Adrenal gland (tissue), 12 donors: Measurements from ENCODE around the gene EPHA3. TPM values are rescaled to one million over a fixed set of nuclear protein-coding genes. Genes with fewer than 3 reads are reported as not detected.

ENCODE experiments used
- DNase-seq, 7 donors: peaks; one replicate each; pipeline ENCODE4 v3.0.0-alpha.2; 2019 to 2020
- H3K27ac ChIP-seq, 5 donors: fragments of 200-600 bp; sonication (generic) in 4 of 5; 1 replicate in 3 of 5; 2 replicates in 2 of 5; pipeline versions ENCODE4 v1.5.1 to v1.8.0; 2016 to 2020; ENCODE audit warnings: mild to moderate bottlenecking in 1 of 5
- H3K27me3 ChIP-seq: fragments of 200-600 bp; 2 replicates; pipeline ENCODE4 v1.8.0; 2021
- H3K36me3 ChIP-seq, 2 donors: fragments of 200-600 bp; replicated peaks in 1 of 2; 1 replicate in 1 of 2; 2 replicates in 1 of 2; pipeline versions ENCODE4 v1.5.1 to v1.8.0; 2018 to 2022
- H3K4me1 ChIP-seq, 2 donors: fragments of 200-600 bp; replicated peaks in 1 of 2; 1 replicate in 1 of 2; 2 replicates in 1 of 2; pipeline versions ENCODE4 v1.5.1 to v1.8.0; 2018 to 2021
- H3K4me3 ChIP-seq, 4 donors: fragments of 200-600 bp; sonication (generic) in 3 of 4; one replicate each; pipeline ENCODE4 v1.5.1; 2016 to 2018
- H3K9me3 ChIP-seq, 3 donors: fragments of 200-600 bp; sonication (generic) in 1 of 3; replicated peaks in 1 of 3; 1 replicate in 2 of 3; 2 replicates in 1 of 3; pipeline versions ENCODE4 v1.5.1 to v1.8.0; 2016 to 2021
- POLR2A ChIP-seq, 2 donors: fragments of 450-650 bp; IDR thresholded peaks; one replicate each; pipeline ENCODE4 v1.6.1; 2017; ENCODE audit warnings: antibody characterized with exemption in 2 of 2, mild to moderate bottlenecking in 2 of 2, moderate library complexity in 1 of 2
- WGBS, 4 donors: extraction: QIAGEN DNeasy Blood & Tissue Kit in 2 of 4; methylation state at CpG; one replicate each; pipeline versions ENCODE4 v1.1.5 to v1.1.7; 2013 to 2017; 5-methylcytosine and 5-hydroxymethylcytosine counted together
- intact Hi-C, 2 donors: fragments of 100-400 bp; cut with DNase I; formaldehyde crosslinking; loops; one replicate each; pipeline versions ENCODE4 v1.14.1 to v1.15.0; 2022 to 2023
- polyA plus RNA-seq, 3 donors: library from polyadenylated mRNA; stranded (reverse); fragments of 200-250 nt in 2 of 3; fragments of 350-450 nt in 1 of 3; fragmentation: Illumina TruSeq in 1 of 3; extraction: RNeasy Lipid Tissue Mini Kit (QIAGEN cat#74804) in 1 of 3; gene quantifications; one replicate each; pipeline ENCODE4 v1.2.3, GENCODE V29; 2013 to 2014
- total RNA-seq, 9 donors: library from RNA; depleted of rRNA in 4 of 9; stranded (reverse); fragments of >200 nt in 4 of 9; fragments of 120-200 nt in 1 of 9; fragmentation: NEBNext Ultra II Directional in 1 of 9; extraction: Animal tissue kit (Norgen Biotek cat#: 25700) in 1 of 9; gene quantifications; one replicate each; pipeline versions ENCODE4 v1.1.0 to v1.2.4, GENCODE V29; 2013 to 2023
- TF ChIP-seq, protein P1 (sequence below), 6 experiments: fragments of 450-650 bp in 4 of 6; fragments of 200-600 bp in 2 of 6; sonication (generic) in 1 of 6; IDR thresholded peaks; 1 replicate in 5 of 6; 2 replicates in 1 of 6; pipeline versions ENCODE4 v1.5.1 to v1.8.0; 2016 to 2021; ENCODE audit warnings: antibody characterized with exemption in 6 of 6, mild to moderate bottlenecking in 2 of 6, moderate library complexity in 1 of 6
- donor health status: healthy with polysubstance abuse.
- donor health status: Bipolar disorder and iron deficiency.
- donor health status: DM: yes; HTN: yes; CAD: no.
- donor health status: DM: no; HTN: no; CAD: no.
- donor health status: DM: no; HTN: no; CAD: no.
- donor health status: DM: yes; HTN: yes; CAD: no.

The EPHA3 gene
- total and polyA plus RNA-seq, 12 donors = 0.17 to 5.1 (median 0.48) TPM

DNA sequence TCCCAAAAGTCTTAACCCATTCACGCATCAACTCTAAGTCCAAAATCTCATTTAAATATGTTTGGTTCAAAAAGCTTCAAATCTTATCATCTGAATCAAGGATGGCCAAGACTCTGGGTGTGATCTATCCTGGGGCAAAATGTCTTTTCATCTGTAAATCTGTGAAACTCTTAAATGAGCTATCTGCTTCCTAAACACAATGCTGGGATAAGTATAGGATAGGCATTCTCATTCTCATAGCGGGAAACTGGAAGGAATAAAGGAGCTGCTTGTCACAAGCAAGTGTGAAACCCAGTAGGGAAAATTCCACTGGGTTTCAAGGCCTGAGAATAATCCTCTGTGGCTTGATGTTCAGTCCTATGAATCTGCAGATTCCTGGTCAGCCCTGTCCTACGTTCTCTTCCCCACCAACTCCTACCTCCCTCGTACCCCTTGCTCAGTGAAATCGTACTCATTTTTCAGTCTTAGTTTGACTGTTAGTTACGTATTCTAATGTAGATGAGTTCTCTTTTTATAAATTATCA lies 156.7 kb downstream of the EPHA3 start:
- no peak for DNase-seq
- intact Hi-C loops = no loop called here
- TF ChIP-seq, protein P1, sequence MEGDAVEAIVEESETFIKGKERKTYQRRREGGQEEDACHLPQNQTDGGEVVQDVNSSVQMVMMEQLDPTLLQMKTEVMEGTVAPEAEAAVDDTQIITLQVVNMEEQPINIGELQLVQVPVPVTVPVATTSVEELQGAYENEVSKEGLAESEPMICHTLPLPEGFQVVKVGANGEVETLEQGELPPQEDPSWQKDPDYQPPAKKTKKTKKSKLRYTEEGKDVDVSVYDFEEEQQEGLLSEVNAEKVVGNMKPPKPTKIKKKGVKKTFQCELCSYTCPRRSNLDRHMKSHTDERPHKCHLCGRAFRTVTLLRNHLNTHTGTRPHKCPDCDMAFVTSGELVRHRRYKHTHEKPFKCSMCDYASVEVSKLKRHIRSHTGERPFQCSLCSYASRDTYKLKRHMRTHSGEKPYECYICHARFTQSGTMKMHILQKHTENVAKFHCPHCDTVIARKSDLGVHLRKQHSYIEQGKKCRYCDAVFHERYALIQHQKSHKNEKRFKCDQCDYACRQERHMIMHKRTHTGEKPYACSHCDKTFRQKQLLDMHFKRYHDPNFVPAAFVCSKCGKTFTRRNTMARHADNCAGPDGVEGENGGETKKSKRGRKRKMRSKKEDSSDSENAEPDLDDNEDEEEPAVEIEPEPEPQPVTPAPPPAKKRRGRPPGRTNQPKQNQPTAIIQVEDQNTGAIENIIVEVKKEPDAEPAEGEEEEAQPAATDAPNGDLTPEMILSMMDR (IDR thresholded peaks at IDR 0.05) = no peak
- no peak for TF ChIP-seq POLR2A (IDR thresholded peaks at IDR 0.05)
- Histone ChIP-seq H3K4me3 (no peak overlapping the region), H3K4me1 (no peaks in the 10 kb centered on the region), H3K27me3 (no peaks in the 10 kb centered on the region), H3K9me3 (no peaks in the 10 kb centered on the region), H3K27ac (no peak overlapping the region), H3K36me3 (no peaks in the 10 kb centered on the region)
- WGBS, 4 donors = 67 to 74% (median 69%) methylated on average over 6 of the region's 6 CpGs

DNA sequence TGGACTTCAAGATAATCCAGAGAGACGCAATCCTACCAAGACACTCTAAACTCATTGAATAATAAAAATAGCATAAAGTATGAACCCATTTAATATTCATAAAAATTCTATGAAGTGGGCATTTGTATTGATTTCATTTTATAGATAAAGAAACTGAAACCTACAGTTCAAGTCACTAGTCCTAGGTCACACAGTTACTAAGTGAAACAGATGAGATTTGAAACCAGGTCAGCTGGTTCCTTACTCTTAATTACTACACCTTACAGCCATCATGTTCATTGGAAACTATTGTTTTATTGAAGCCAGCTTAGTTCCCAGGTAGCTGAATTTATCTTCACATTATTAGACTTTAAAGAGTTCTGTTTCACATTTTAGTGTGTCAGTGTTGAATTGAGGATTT lies 158.7 kb downstream of the EPHA3 start:
- DNase-seq = no peak
- TF ChIP-seq, protein P1 (IDR thresholded peaks at IDR 0.05) = no peak
- no peak for TF ChIP-seq POLR2A (IDR thresholded peaks at IDR 0.05)
- Histone ChIP-seq H3K27me3 (no peaks in the 10 kb centered on the region), H3K4me3 (no peak overlapping the region), H3K9me3 (no peaks in the 10 kb centered on the region), H3K27ac (no peak overlapping the region), H3K36me3 (no peaks in the 10 kb centered on the region), H3K4me1 (no peaks in the 10 kb centered on the region)
- intact Hi-C loops = no loop called here
- 76 to 87% (median 83%) methylated on average over 1 of the region's 1 CpG for WGBS, 4 donors

DNA sequence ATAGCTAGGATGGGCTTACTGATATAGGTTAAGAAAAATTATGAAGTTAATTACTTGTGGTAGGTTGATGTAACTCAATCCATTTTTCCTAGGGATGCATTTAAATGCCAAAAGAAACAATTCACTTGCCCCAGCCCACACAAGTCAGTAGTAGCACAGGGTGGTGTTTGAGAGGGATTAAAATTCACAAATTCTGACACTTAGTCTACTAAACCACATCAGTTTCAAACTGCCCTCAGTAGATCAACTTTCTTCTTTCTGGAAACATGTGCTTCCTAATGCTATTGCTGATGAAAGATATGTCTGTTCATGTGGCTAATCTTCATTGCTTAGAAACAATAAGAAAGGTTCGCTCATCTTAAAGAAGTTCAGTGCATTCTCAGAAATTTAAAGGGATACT lies 160.6 kb downstream of the EPHA3 start:
- intact Hi-C loops = no loop called here
- no peak overlapping the region for H3K4me3 ChIP-seq
- no peak for DNase-seq
- H3K27me3 ChIP-seq = no peaks in the 10 kb centered on the region
- no peaks in the 10 kb centered on the region for H3K4me1 ChIP-seq
- TF ChIP-seq, protein P1 (IDR thresholded peaks at IDR 0.05) = no peak
- TF ChIP-seq POLR2A (IDR thresholded peaks at IDR 0.05) = no peak
- WGBS, 4 donors = 79 to 93% (median 84%) methylated on average over 1 of the region's 1 CpG
- no peaks in the 10 kb centered on the region for H3K36me3 ChIP-seq
- no peaks in the 10 kb centered on the region for H3K9me3 ChIP-seq
- H3K27ac ChIP-seq = no peak overlapping the region

DNA sequence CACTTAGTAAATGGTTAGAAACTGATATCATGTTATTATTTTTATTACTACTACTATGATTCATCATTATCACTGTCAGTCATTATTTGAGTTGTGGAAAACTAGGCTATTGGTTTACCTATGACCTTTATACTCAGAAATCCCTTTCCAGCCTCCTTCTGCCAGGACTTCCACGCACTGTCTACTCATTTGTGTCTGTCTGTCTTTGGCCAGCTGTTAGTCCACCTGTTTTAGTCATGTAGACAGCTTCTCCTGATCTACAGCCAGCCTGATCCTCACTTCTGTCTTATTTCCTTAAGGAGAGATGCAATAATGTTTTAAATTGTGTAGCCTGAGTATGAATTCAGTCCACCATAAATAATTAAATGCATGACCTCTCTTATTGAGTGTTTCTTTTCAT lies 162.8 kb downstream of the EPHA3 start:
- Histone ChIP-seq H3K36me3 (no peaks in the 10 kb centered on the region), H3K27me3 (no peaks in the 10 kb centered on the region), H3K9me3 (no peaks in the 10 kb centered on the region), H3K27ac (no peak overlapping the region), H3K4me3 (no peak overlapping the region), H3K4me1 (no peaks in the 10 kb centered on the region)
- TF ChIP-seq, protein P1 (IDR thresholded peaks at IDR 0.05) = no peak
- no peak for TF ChIP-seq POLR2A (IDR thresholded peaks at IDR 0.05)
- 54 to 70% (median 60%) methylated on average over 1 of the region's 1 CpG for WGBS, 4 donors
- intact Hi-C loops = no loop called here
- no peak for DNase-seq
